Choroid plexus epithelial cell (primary cell): ENCODE measurements around the gene TSHZ3.

Experiments
- DNase-seq: peaks from one replicate; pipeline ENCODE4 v3.0.0-alpha.2; 2010; ENCODE audit warnings: low read depth
- H3K4me3 ChIP-seq: 2 replicates; pipeline ENCODE4 v1.5.1; 2011; ENCODE audit warnings: low read depth, mild to moderate bottlenecking, control low read depth, low read length, moderate library complexity
- CTCF ChIP-seq: conservative IDR thresholded peaks from 2 replicates; pipeline ENCODE4 v1.5.1; 2011; ENCODE audit warnings: low read depth, mild to moderate bottlenecking, control low read depth, inconsistent platforms, low read length, moderate library complexity

Gene TSHZ3

GRCh38 chr19:31349160-31349881 is at the start of gene TSHZ3:
Gene TSHZ3 (minus strand): TSS chr19:31349436. CDS start chr19:31349219, 217 bp downstream.
- no peak for TF ChIP-seq CTCF
- peak; percentile 94 for DNase-seq
- H3K4me3 ChIP-seq = peak within 1 kb of the TSS; percentile 75

DNA sequence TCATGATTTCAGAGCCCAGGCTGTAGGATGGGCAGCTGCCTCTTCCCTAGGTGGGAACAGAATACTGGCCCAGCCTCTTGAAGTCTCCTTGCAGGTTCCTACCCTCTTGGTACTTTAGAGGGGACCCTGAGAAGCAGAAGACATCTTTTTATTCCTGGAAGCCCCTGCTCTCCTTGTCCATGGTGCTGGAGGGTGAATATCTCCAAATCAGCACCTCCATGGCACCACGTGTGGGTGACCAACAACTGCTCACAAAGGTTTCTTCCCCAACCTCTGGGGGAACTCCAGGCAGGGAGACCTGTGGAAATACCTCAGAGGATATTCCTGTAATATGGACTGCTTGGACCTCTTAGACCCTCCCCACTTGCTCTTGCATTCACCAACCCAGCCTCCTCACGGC is 48.1 kb upstream of the TSHZ3 start:
- TF ChIP-seq CTCF = no peak
- no peak overlapping the region for H3K4me3 ChIP-seq
- DNase-seq = no peak

DNA sequence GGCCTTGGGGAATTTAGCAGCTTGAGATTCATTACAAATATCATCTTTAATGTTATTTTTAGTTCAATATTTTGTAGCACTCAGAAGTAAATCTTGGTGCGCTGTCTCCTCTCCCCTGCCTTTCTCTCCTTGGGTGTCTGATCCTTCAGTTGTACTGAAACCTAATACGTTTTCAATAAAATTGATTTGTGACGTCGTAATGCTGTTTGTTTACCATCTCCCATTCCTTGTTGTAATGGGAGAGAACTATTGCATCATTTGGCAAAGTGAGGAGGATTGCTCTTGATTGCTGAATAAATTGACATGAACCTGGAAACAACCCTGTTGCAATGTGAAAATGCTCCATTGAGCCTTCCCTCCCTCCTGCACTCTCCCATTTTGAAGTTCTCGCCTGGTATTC is 43.2 kb upstream of the TSHZ3 start:
- no peak for DNase-seq
- H3K4me3 ChIP-seq = no peak overlapping the region
- no peak for TF ChIP-seq CTCF

- no peak for TF ChIP-seq CTCF
- DNase-seq = no peak
- H3K4me3 ChIP-seq = no peak overlapping the region
Observed at GRCh38 chr19:31391518-31391917, 42.3 kb upstream of the TSHZ3 start.

GRCh38 chr19:31390711-31391110 is 41.5 kb upstream of the TSHZ3 start:
- no peak overlapping the region for H3K4me3 ChIP-seq
- TF ChIP-seq CTCF = no peak
- no peak for DNase-seq

DNA sequence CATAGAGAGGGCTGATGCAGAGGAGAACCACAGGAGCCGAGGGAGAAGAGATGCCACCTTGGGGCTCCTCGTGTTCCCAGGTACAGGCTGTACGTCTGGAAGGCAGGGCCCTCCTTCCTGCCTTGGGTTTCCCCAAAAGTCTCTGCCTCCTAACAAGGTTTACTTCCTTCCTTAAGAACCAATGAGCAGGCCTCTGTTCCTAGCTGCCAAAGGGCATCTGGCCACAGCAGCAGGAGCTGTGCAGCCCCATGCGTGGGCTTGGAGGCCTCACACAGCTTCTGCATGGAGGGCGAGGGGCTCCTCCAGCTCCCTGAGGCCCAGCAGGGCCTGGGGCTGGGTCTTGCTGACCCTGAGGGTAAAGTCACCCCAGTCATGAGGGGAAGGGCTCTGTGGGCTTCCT is 40.6 kb upstream of the TSHZ3 start:
- no peak overlapping the region for H3K4me3 ChIP-seq
- no peak for DNase-seq
- no peak for TF ChIP-seq CTCF

- no peak for DNase-seq
- no peak overlapping the region for H3K4me3 ChIP-seq
- no peak for TF ChIP-seq CTCF
Observed at GRCh38 chr19:31387717-31388301, 38.6 kb upstream of the TSHZ3 start.
